Measurements from ENCODE around the gene CC2D2B. TPM values are rescaled to one million over a fixed set of nuclear protein-coding genes. Genes with fewer than 3 reads are reported as not detected.

The CC2D2B gene
- total RNA-seq, 2 donors from 2014 or later, result 6.2 to 9.8 TPM

- Histone ChIP-seq H3K4me3 (no peak overlapping the region), H3K4me1 (ENCODE audit: control insufficient read depth in 1 of 2, low read depth in 2 of 2) (no peaks in the 10 kb centered on the region), H3K36me3 (no peaks in the 10 kb centered on the region), H3K9me3 (peaks cover 21% of the 10 kb centered on the region), H3K27me3 (replicated peaks; ENCODE audit: insufficient read depth) (no peaks in the 10 kb centered on the region), H3K27ac (no peak overlapping the region)
- DNase-seq (ENCODE audit: low spot score), result no peak
- ATAC-seq (ENCODE audit: insufficient number of reproducible peaks, low FRiP score, low read depth), result no peak
- no peak for TF ChIP-seq CTCF (IDR thresholded peaks at IDR 0.05)
Observed at GRCh38 chr10:95963202-95963990, 55.6 kb downstream of the CC2D2B start.

- Histone ChIP-seq H3K36me3 (no peaks in the 10 kb centered on the region), H3K9me3 (peaks cover 17% of the 10 kb centered on the region), H3K27ac (no peak overlapping the region), H3K4me1 (ENCODE audit: control insufficient read depth in 1 of 2, low read depth in 2 of 2) (no peaks in the 10 kb centered on the region), H3K27me3 (replicated peaks; ENCODE audit: insufficient read depth) (no peaks in the 10 kb centered on the region), H3K4me3 (no peak overlapping the region)
- TF ChIP-seq CTCF (IDR thresholded peaks at IDR 0.05), result no peak
- DNase-seq (ENCODE audit: low spot score) (no peak), ATAC-seq (ENCODE audit: insufficient number of reproducible peaks, low FRiP score, low read depth) (no peak)
Observed at GRCh38 chr10:95963991-95964389, 56.2 kb downstream of the CC2D2B start.

DNA sequence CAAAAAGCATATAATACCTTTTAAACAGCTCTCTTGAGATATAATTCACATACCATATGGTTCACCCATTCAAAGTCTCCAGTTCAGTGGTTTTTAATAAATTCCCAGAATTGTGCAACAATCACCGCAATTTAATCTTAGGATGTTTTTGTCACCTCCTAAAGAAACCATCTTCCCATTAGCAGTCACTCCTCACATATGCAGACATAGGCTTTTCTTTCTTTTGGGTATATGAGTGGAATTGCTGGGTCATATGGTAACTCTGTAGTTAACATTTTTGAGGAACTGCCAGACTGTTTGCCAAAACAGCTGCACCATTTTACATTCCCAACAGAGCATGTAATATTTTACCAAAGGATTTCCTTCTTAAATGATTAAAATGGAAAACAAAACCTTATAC lies 57.0 kb downstream of the CC2D2B start:
- H3K9me3 ChIP-seq, result peaks cover 9% of the 10 kb centered on the region
- no peak for TF ChIP-seq CTCF (IDR thresholded peaks at IDR 0.05)
- no peak overlapping the region for H3K4me3 ChIP-seq
- H3K4me1 ChIP-seq (ENCODE audit: control insufficient read depth in 1 of 2, low read depth in 2 of 2), result no peaks in the 10 kb centered on the region
- no peak for DNase-seq (ENCODE audit: low spot score)
- H3K27me3 ChIP-seq (replicated peaks; ENCODE audit: insufficient read depth), result no peaks in the 10 kb centered on the region
- H3K27ac ChIP-seq, result no peak overlapping the region
- no peaks in the 10 kb centered on the region for H3K36me3 ChIP-seq
- ATAC-seq (ENCODE audit: insufficient number of reproducible peaks, low FRiP score, low read depth), result no peak

DNA sequence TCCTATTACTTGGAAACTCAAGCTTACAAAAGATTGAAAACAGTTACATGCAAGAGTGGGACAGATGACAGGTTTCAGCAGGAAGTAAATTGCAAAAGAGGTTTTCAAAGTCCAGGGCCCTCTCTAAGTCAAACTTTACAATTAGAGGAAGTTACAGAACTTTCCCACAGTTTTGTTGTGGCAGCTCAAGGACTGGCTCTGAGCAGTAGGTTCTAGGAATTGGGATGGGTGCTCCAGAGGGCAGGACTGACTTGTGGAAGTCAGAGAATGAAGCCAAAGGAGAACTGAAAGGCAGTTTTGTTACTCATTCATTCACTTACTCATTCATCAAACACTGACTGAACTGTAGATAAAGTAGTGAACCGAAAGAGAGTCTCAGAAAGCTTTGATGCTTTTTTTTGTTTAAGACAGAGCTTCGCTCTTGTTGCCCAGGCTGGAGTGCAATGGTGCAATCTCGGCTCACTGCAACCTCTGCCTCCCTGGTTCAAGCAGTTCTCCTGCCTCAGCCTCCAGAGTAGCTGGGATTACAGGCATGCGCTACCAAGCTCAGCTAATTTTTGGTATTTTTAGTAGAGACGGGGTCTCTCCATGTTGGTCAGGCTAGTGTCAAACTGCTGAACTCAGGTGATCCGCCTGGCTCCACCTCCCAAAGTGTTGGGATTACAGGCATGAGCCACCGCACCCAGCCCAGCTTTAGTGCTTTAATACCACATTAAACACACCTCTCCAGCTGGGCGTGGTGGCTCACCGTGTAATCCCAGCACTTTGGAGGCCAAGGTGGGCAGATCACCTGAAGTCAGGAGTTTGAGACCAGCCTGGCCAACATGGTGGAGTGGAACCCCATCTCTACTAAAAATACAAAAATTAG lies 68.8 kb downstream of the CC2D2B start:
- no peak for TF ChIP-seq CTCF (IDR thresholded peaks at IDR 0.05)
- Histone ChIP-seq H3K36me3 (no peaks in the 10 kb centered on the region), H3K4me1 (ENCODE audit: control insufficient read depth in 1 of 2, low read depth in 2 of 2) (no peaks in the 10 kb centered on the region), H3K4me3 (no peak overlapping the region), H3K9me3 (no peaks in the 10 kb centered on the region), H3K27ac (no peak overlapping the region), H3K27me3 (replicated peaks; ENCODE audit: insufficient read depth) (no peaks in the 10 kb centered on the region)
- ATAC-seq (ENCODE audit: insufficient number of reproducible peaks, low FRiP score, low read depth), result no peak
- no peak for DNase-seq (ENCODE audit: low spot score)

DNA sequence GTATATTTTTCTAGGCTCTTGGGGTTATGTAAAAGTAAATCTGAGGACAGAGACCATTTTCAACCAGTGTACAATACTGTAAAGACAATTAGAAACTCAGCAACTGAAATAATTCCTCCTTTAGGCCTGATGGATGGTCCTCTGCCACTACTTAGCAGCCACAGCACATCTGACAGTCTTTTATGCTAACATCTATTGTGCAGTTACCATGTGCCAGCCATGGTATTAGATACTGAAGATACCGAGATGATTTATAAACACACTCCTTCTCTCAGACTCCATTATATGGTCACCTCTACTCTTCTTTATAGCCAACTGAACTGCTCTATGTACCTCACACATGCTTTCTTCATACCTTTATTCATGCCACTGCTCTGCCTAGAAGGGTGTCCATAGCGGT lies 74.4 kb downstream of the CC2D2B start:
- Histone ChIP-seq H3K27ac (no peak overlapping the region), H3K36me3 (no peaks in the 10 kb centered on the region), H3K9me3 (no peaks in the 10 kb centered on the region), H3K27me3 (replicated peaks; ENCODE audit: insufficient read depth) (no peaks in the 10 kb centered on the region), H3K4me3 (no peak overlapping the region), H3K4me1 (ENCODE audit: control insufficient read depth in 1 of 2, low read depth in 2 of 2) (no peaks in the 10 kb centered on the region)
- no peak for ATAC-seq (ENCODE audit: insufficient number of reproducible peaks, low FRiP score, low read depth)
- TF ChIP-seq CTCF (IDR thresholded peaks at IDR 0.05), result no peak
- DNase-seq (ENCODE audit: low spot score), result no peak

All from thoracic aorta (tissue), 2 donors.